ENCODE data around the gene HDGF. TPM values are rescaled to one million over a fixed set of nuclear protein-coding genes. Genes with fewer than 3 reads are reported as not detected.

Gene HDGF
- total RNA-seq, 2 donors from 2014 or later, result 208 to 308 TPM

DNA sequence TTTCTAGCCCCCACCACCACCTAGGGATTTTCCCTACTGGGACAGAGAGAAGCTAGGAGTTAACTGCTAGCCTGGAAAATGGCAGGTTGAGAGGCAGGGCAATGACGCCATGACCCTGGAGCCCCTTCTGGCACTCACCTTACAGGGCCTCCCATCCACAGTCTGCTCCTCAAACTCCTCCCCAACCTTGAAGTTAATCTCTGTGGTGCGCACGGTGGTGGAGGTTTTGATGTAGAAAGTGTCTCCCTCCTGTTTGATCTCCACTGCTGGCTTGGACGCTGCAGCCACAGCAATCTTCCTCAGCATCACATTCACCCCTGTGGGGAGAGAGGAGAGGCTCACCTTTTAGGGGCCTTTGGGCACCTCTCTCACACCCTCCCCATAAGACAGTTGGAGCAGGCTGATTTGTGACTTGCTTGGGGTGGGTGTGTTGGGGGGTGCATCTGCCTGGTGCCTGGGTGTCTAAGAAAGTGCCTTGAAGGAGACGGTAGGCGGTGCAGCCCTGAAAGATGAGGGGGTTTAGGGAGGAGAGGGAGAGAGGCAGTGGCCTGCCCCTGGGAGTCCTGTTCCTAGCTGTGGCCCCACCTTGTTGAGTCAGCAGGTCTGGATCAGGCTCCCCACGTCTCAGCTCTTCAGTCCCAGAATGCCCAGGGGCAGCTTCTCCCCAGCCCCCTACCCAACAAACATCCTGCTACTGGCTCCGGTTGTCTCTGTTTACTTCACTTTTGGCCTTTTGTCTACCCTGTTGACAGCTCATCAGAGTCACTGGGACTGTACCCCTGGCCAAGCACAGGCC lies 50.5 kb downstream of the HDGF start:
- peaks cover 25 to 44% of the 10 kb centered on the region in 2 donors for H3K27me3 Mint-ChIP-seq
- DNase-seq (ENCODE audit: low spot score), result no peak
- H3K36me3 Mint-ChIP-seq, result no peaks in the 10 kb centered on the region
- H3K9me3 Mint-ChIP-seq, result no peaks in the 10 kb centered on the region
- no peak for ATAC-seq
- peaks cover 0 to 11% of the 10 kb centered on the region in 2 donors for H3K4me1 Mint-ChIP-seq (ENCODE audit: low read depth in 2 of 2)
- H3K4me3 Mint-ChIP-seq, result no peak overlapping the region
- no peak overlapping the region for H3K27ac Mint-ChIP-seq

DNA sequence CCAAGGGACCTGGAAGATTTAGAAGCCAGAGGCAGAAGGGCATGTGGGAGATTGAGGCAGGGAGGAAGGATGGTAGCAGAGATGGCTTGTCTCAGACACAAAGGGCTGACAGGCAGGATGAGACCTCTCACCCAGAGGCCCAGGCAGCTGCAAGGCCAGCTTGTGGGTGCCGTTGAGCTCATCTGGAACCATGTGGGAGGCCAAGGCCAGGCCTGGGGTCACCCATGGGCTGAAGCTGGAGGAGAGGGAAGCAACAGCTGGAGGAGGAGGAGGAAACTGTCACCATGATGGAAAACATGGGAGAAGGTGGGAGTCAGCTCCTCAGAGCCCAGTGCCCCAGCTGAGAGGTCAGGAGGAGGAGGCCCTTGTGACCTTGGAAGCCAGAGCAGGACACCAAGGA lies 52.5 kb downstream of the HDGF start:
- Mint-ChIP-seq H3K36me3 (no peaks in the 10 kb centered on the region), H3K27me3 (peaks cover 22 to 45% of the 10 kb centered on the region in 2 donors), H3K27ac (no peak overlapping the region), H3K9me3 (no peaks in the 10 kb centered on the region), H3K4me1 (ENCODE audit: low read depth in 2 of 2) (peaks cover 0 to 2% of the 10 kb centered on the region in 2 donors), H3K4me3 (no peak overlapping the region)
- DNase-seq (ENCODE audit: low spot score), result no peak
- ATAC-seq, result no peak

GRCh38 chr1:156697481-156697880 lies 54.0 kb downstream of the HDGF start:
- Mint-ChIP-seq H3K4me1 (ENCODE audit: low read depth in 2 of 2) (peaks cover 4 to 6% of the 10 kb centered on the region in 2 donors), H3K27me3 (peaks cover 25 to 44% of the 10 kb centered on the region in 2 donors), H3K9me3 (no peaks in the 10 kb centered on the region), H3K4me3 (no peak overlapping the region), H3K27ac (no peak overlapping the region), H3K36me3 (no peaks in the 10 kb centered on the region)
- ATAC-seq (no peak), DNase-seq (ENCODE audit: low spot score) (no peak)

GRCh38 chr1:156696755-156697154 lies 54.7 kb downstream of the HDGF start:
- DNase-seq (ENCODE audit: low spot score) (no peak), ATAC-seq (no peak)
- H3K4me3 Mint-ChIP-seq, result no peak overlapping the region
- H3K4me1 Mint-ChIP-seq (ENCODE audit: low read depth in 2 of 2), result peaks cover 11 to 12% of the 10 kb centered on the region in 2 donors
- no peak overlapping the region for H3K27ac Mint-ChIP-seq
- no peaks in the 10 kb centered on the region for H3K9me3 Mint-ChIP-seq
- peaks cover 32 to 52% of the 10 kb centered on the region in 2 donors for H3K27me3 Mint-ChIP-seq
- H3K36me3 Mint-ChIP-seq, result no peaks in the 10 kb centered on the region

DNA sequence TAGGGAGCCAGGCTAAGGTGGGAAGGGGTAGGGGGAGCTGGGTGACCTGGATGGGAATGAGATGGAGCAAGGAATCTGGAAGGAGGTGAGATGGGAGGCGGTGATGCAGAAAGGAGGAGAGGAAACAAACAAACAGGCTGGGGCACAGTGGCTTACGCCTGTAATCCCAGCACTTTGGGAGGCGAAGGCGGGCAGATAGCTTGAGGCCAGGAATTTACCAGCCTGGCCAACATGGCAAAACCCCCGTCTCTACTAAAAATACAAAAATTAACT lies 56.8 kb downstream of the HDGF start:
- DNase-seq (ENCODE audit: low spot score) (no peak), ATAC-seq (no peak)
- peaks cover 14 to 18% of the 10 kb centered on the region in 2 donors for H3K4me1 Mint-ChIP-seq (ENCODE audit: low read depth in 2 of 2)
- no peak overlapping the region for H3K4me3 Mint-ChIP-seq
- no peaks in the 10 kb centered on the region for H3K36me3 Mint-ChIP-seq
- H3K27me3 Mint-ChIP-seq, result peaks cover 44 to 64% of the 10 kb centered on the region in 2 donors
- no peaks in the 10 kb centered on the region for H3K9me3 Mint-ChIP-seq
- H3K27ac Mint-ChIP-seq, result no peak overlapping the region

GRCh38 chr1:156693848-156694689 lies 57.4 kb downstream of the HDGF start:
- ATAC-seq, result no peak
- Mint-ChIP-seq H3K36me3 (no peaks in the 10 kb centered on the region), H3K27ac (no peak overlapping the region), H3K27me3 (peaks cover 46 to 69% of the 10 kb centered on the region in 2 donors), H3K4me3 (no peak overlapping the region), H3K9me3 (no peaks in the 10 kb centered on the region), H3K4me1 (ENCODE audit: low read depth in 2 of 2) (peaks cover 18 to 20% of the 10 kb centered on the region in 2 donors)
- no peak for DNase-seq (ENCODE audit: low spot score)

- Mint-ChIP-seq H3K36me3 (no peaks in the 10 kb centered on the region), H3K4me1 (ENCODE audit: low read depth in 2 of 2) (peaks cover 18 to 20% of the 10 kb centered on the region in 2 donors), H3K4me3 (no peak overlapping the region), H3K9me3 (no peaks in the 10 kb centered on the region), H3K27me3 (peaks cover 46 to 62% of the 10 kb centered on the region in 2 donors), H3K27ac (no peak overlapping the region)
- ATAC-seq, result no peak
- DNase-seq (ENCODE audit: low spot score), result no peak
Observed at GRCh38 chr1:156692925-156693847, 58.3 kb downstream of the HDGF start.

DNA sequence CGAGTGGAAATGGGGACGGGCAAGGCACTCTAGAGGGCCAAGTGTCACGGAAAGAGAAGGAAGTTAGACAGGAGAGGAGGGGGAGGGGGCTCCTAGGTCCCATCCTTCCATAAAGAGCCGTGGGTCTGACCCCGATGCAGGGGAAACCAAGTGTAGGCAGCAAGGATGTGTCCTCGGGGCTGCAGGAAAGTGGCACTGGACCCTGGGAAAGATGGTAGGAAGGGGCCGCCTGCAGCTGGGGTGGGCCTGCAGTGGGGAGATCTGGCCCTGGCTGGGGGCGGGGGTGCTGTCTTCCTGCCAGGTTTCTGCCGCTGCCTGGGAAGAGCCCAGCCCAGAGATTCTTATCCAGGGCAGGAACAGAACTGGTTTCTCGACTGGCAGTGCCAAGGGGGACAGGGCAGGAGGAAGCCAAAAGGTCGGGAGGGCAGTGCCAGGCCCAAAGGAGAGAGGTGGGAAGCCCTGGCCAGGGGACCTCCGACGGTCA lies 59.0 kb downstream of the HDGF start:
- Mint-ChIP-seq H3K4me3 (no peak overlapping the region), H3K36me3 (no peaks in the 10 kb centered on the region), H3K9me3 (no peaks in the 10 kb centered on the region), H3K4me1 (ENCODE audit: low read depth in 2 of 2) (peaks cover 18 to 20% of the 10 kb centered on the region in 2 donors), H3K27me3 (peaks cover 47 to 57% of the 10 kb centered on the region in 2 donors), H3K27ac (peak overlapping the region in 1 of 2 donors; percentile 28)
- DNase-seq (ENCODE audit: low spot score) (no peak), ATAC-seq (no peak)

Other genes starting within 250 kb of the HDGF start
- gene IQGAP3, start 179.1 kb downstream of the HDGF start, total RNA-seq, result 1 to 10 TPM; 3.4 to 6.4 TPM
- 1 to 10 TPM; 1.8 to 2.2 TPM for gene TTC24, start 172.0 kb downstream of the HDGF start, total RNA-seq
- gene NAXE, start 159.9 kb downstream of the HDGF start, total RNA-seq, result 10 to 100 TPM; 54.0 to 67.5 TPM
- 100 to 1,000 TPM in 1 of 2 donors, 10 to 100 TPM in 1; 47.9 to 135 TPM for gene GPATCH4, start 150.2 kb downstream of the HDGF start, total RNA-seq
- not detected for gene HAPLN2, start 132.3 kb downstream of the HDGF start, total RNA-seq
- under 1 TPM; 0.36 to 0.67 TPM for gene BCAN, start 109.6 kb downstream of the HDGF start, total RNA-seq
- not detected for gene NES, start 74.3 kb downstream of the HDGF start, total RNA-seq
- 1 to 10 TPM; 2.4 to 4.6 TPM for gene CRABP2, start 46.1 kb downstream of the HDGF start, total RNA-seq
- 10 to 100 TPM; 33.0 to 37.4 TPM for gene METTL25B, start 23.2 kb downstream of the HDGF start, total RNA-seq
- gene ISG20L2, start 22.9 kb downstream of the HDGF start, total RNA-seq, result 10 to 100 TPM; 67.5 to 97.5 TPM
- 10 to 100 TPM; 52.9 to 71.2 TPM for gene MRPL24, start 10.6 kb downstream of the HDGF start, total RNA-seq
- gene PRCC, start 15.9 kb upstream of the HDGF start, total RNA-seq, result 100 to 1,000 TPM in 1 of 2 donors, 10 to 100 TPM in 1; 86.2 to 116 TPM
- gene SH2D2A, start 65.2 kb upstream of the HDGF start, total RNA-seq, result 100 to 1,000 TPM; 153 to 188 TPM
- under 1 TPM; 0.14 TPM for gene INSRR, start 107.4 kb upstream of the HDGF start, total RNA-seq
- 1 to 10 TPM; 1.4 to 8.1 TPM for gene NTRK1, start 109.2 kb upstream of the HDGF start, total RNA-seq
- under 1 TPM in 1 of 2 donors, not detected in 1; 0.64 TPM for gene PEAR1, start 142.0 kb upstream of the HDGF start, total RNA-seq
- not detected for gene LRRC71, start 169.0 kb upstream of the HDGF start, total RNA-seq

All from natural killer cell treated with Interleukin-12 subunit alpha and Interleukin-12 subunit beta and Interleukin-15 and Interleukin-18, amount 100 ng/mL, for 72 hours (primary cell).